ENCODE data around the gene MBD4. TPM values are rescaled to one million over a fixed set of nuclear protein-coding genes. Genes with fewer than 3 reads are reported as not detected.

Gene MBD4
- 18.1 and 22.7 TPM in 2 replicates for total RNA-seq

GRCh38 chr3:129439817-129440617 lies at the start of gene MBD4, which contains the start of gene IFT122:
TSS of gene MBD4 (minus strand) at chr3:129439948. CDS start at chr3:129439833, 115 bp downstream.
TSS of gene IFT122 (plus strand) at chr3:129440224. CDS start at chr3:129440331, 107 bp downstream.

GRCh38 chr3:129428376-129429079 lies 11.2 kb downstream of the MBD4 start, which contains the start of gene EFCAB12:
TSS of gene EFCAB12 (minus strand) at chr3:129428636. CDS start at chr3:129428488, 148 bp downstream.

Other genes with a start within 250 kb of the MBD4 start
- 143 and 155 TPM in 2 replicates for gene COPG1, start 190.3 kb downstream of the MBD4 start, total RNA-seq
- 45.1 and 50.8 TPM in 2 replicates for gene HMCES, start 161.1 kb downstream of the MBD4 start, total RNA-seq
- not detected in 2 replicates for gene EFCAB12, start 11.3 kb downstream of the MBD4 start, total RNA-seq
- 10.5 and 11.5 TPM in 2 replicates for gene IFT122, start 276 bp upstream of the MBD4 start, total RNA-seq
- not detected in 2 replicates for gene RHO, start 88.7 kb upstream of the MBD4 start, total RNA-seq
- gene H1-8, start 103.2 kb upstream of the MBD4 start, total RNA-seq, result not detected in 2 replicates
- 0.47 and 0.76 TPM in 2 replicates for gene PLXND1, start 166.7 kb upstream of the MBD4 start, total RNA-seq

All from hair follicular keratinocyte (primary cell).